SU-DHL-6 (cell line): Measurements from ENCODE around the gene FAM237B.

Experiments
- H2AFZ ChIP-seq: fragments of 200-600 bp; sonication (generic); 2 replicates; pipeline ENCODE4 v1.6.1; 2014; ENCODE audit warnings: low read depth, mild to moderate bottlenecking, moderate library complexity, mixed read lengths, antibody characterized with exemption, low read length; ENCODE audit not compliant: severe bottlenecking
- H3F3A ChIP-seq: fragments of 200-600 bp; shearing (Covaris generic); 2 replicates; pipeline ENCODE4 v1.6.0; 2016; ENCODE audit warnings: antibody characterized with exemption, mild to moderate bottlenecking; ENCODE audit not compliant: insufficient read depth
- H3K27ac ChIP-seq: fragments of 200-600 bp; sonication (generic); 2 replicates; pipeline ENCODE4 v1.5.1; 2016; ENCODE audit warnings: low read depth, mild to moderate bottlenecking, low read length, moderate library complexity, mixed read lengths
- H3K27me3 ChIP-seq: fragments of 200-600 bp; sonication (generic), shearing (Covaris generic); 2 replicates; pipeline ENCODE4 v1.6.0; 2014; ENCODE audit warnings: mild to moderate bottlenecking, low read length
- H3K36me3 ChIP-seq: fragments of 200-600 bp; sonication (generic); 2 replicates; pipeline ENCODE4 v1.6.1; 2014; ENCODE audit warnings: mild to moderate bottlenecking, low read length, mixed read lengths
- H3K4me2 ChIP-seq: fragments of 300-600, 200-600 bp; shearing (Covaris generic), sonication (generic); 2 replicates; pipeline ENCODE4 v1.6.0; 2014; ENCODE audit warnings: low read length, low read depth, mild to moderate bottlenecking; ENCODE audit not compliant: poor library complexity, severe bottlenecking
- H3K4me3 ChIP-seq: fragments of 200-600 bp; sonication (generic); 2 replicates; pipeline ENCODE4 v1.5.1; 2014; ENCODE audit warnings: antibody characterized with exemption, low read length, mild to moderate bottlenecking, mixed read lengths; ENCODE audit not compliant: insufficient read depth, poor library complexity, severe bottlenecking
- H3K79me2 ChIP-seq: fragments of 200-600 bp; sonication (generic); 2 replicates; pipeline ENCODE4 v1.6.1; 2014; ENCODE audit warnings: mild to moderate bottlenecking, low read length, moderate library complexity; ENCODE audit not compliant: insufficient read depth
- H3K9ac ChIP-seq: fragments of 200-600 bp; sonication (generic); 2 replicates; pipeline ENCODE4 v1.7.0; 2014; ENCODE audit warnings: mild to moderate bottlenecking, low read length
- H3K9me2 ChIP-seq: fragments of 200-600 bp; sonication (generic); replicated peaks from 2 replicates; pipeline ENCODE4 v1.6.1; 2014; ENCODE audit warnings: low read length; ENCODE audit not compliant: insufficient read depth
- H3K9me3 ChIP-seq: fragments of 200-600 bp; sonication (generic); 2 replicates; pipeline ENCODE4 v1.6.1; 2014; ENCODE audit warnings: low read length, mixed read lengths; ENCODE audit not compliant: insufficient read depth
- H4K20me1 ChIP-seq: fragments of 200-600 bp; sonication (generic); 2 replicates; pipeline ENCODE4 v1.6.1; 2014; ENCODE audit warnings: low read depth, mild to moderate bottlenecking, antibody characterized with exemption, low read length, moderate library complexity, mixed read lengths
- EZH2phosphoT487 ChIP-seq: fragments of 200-600 bp; sonication (generic), shearing (Covaris generic); conservative IDR thresholded peaks from 2 replicates; pipeline ENCODE4 v1.6.1; 2018; ENCODE audit warnings: mild to moderate bottlenecking, antibody characterized with exemption, low read length, moderate library complexity, mixed read lengths
- TF ChIP-seq, protein P1 (sequence below): fragments of 200-600 bp; sonication (generic); IDR thresholded peaks from one replicate; pipeline ENCODE4 v1.5.1; 2017; ENCODE audit warnings: antibody characterized with exemption, mild to moderate bottlenecking, low read length, moderate library complexity; ENCODE audit not compliant: insufficient read depth, poor library complexity, severe bottlenecking

Gene FAM237B

DNA sequence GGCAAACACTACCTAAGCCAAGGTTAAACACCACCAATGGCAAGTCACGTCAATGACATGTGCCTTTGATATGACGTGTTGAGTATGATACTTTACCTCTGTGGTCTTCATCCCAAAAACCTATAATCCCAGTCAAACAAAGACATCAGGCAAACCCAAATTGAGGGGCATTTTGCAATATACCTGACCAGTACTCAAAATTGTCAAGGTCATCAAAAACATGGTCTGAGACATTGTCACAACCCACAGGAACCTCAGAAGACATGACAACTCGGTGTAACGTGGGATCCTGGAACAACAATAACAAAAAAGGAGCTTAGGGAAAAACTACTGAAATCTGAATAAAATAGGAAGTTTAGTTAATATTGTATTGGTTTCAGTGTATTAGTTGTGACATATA, 7.2 kb downstream of the FAM237B start:
- H3K79me2 ChIP-seq, result no peaks in the 10 kb centered on the region

DNA sequence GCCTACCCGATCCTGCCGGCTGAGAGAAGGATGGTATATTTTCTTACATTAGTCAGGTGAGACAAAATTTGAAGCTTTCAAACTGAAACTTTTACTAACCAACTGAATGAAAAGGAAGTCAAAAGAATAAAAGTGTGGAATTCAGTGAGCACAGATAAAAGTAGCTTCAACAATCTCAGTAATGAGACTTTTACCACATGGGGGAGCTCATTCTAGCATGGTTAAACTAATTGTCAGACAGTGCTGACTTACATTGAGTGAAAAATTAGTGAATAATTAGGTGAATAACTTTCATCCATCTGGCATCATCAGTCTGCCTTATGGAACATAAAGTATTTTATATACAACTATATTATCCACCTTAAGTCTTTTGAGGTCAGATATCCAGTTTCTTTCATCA, 8.4 kb downstream of the FAM237B start:
- Histone ChIP-seq H3K9ac (no peak overlapping the region), H2AFZ (no peak overlapping the region), H3K79me2 (no peaks in the 10 kb centered on the region), H3K4me2 (no peak overlapping the region), H3F3A (no peaks in the 10 kb centered on the region), H4K20me1 (no peaks in the 10 kb centered on the region), H3K36me3 (no peaks in the 10 kb centered on the region), H3K4me3 (no peak overlapping the region), H3K9me3 (no peaks in the 10 kb centered on the region), H3K9me2 (no peaks in the 10 kb centered on the region), H3K27ac (no peak overlapping the region), H3K27me3 (no peaks in the 10 kb centered on the region)
- no peak for TF ChIP-seq EZH2phosphoT487
- TF ChIP-seq, protein P1, sequence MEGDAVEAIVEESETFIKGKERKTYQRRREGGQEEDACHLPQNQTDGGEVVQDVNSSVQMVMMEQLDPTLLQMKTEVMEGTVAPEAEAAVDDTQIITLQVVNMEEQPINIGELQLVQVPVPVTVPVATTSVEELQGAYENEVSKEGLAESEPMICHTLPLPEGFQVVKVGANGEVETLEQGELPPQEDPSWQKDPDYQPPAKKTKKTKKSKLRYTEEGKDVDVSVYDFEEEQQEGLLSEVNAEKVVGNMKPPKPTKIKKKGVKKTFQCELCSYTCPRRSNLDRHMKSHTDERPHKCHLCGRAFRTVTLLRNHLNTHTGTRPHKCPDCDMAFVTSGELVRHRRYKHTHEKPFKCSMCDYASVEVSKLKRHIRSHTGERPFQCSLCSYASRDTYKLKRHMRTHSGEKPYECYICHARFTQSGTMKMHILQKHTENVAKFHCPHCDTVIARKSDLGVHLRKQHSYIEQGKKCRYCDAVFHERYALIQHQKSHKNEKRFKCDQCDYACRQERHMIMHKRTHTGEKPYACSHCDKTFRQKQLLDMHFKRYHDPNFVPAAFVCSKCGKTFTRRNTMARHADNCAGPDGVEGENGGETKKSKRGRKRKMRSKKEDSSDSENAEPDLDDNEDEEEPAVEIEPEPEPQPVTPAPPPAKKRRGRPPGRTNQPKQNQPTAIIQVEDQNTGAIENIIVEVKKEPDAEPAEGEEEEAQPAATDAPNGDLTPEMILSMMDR, result peak; percentile 48

More for the DNA sequence above, 7.2 kb downstream of the FAM237B start:
- Histone ChIP-seq H3K9me2 (no peaks in the 10 kb centered on the region), H3K27ac (no peak overlapping the region), H3K36me3 (no peaks in the 10 kb centered on the region), H2AFZ (no peak overlapping the region), H3K4me3 (no peak overlapping the region), H3K9ac (no peak overlapping the region), H3F3A (no peaks in the 10 kb centered on the region), H3K27me3 (no peaks in the 10 kb centered on the region), H4K20me1 (no peaks in the 10 kb centered on the region), H3K9me3 (no peaks in the 10 kb centered on the region), H3K4me2 (no peak overlapping the region)
- TF ChIP-seq, protein P1, result no peak
- TF ChIP-seq EZH2phosphoT487, result no peak

DNA sequence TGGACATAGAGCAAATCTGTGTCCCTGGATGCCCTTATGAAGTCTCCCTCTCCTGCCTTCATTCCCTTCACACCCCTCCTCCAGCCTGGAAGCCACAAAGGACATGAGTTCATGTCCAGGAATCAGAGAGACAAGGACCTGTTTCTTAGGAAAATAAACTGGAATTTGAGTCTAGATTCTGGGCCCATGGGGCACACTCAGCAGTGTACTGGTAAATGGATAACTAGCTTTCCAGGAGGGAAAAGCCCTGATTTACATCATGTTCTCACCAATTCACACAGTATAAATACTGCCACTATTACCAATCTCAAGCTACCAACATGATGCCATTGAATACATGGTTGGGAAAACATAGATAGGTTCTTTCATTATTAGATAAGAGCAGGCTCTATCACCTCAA, 9.9 kb downstream of the FAM237B start:
- H3K9me2 ChIP-seq, result no peaks in the 10 kb centered on the region
- H3K79me2 ChIP-seq, result no peaks in the 10 kb centered on the region
- no peak overlapping the region for H3K9ac ChIP-seq
- H2AFZ ChIP-seq, result no peak overlapping the region
- H3K27me3 ChIP-seq, result no peaks in the 10 kb centered on the region
- no peaks in the 10 kb centered on the region for H3K9me3 ChIP-seq
- TF ChIP-seq, protein P1, result no peak
- TF ChIP-seq EZH2phosphoT487, result no peak
- H3K4me3 ChIP-seq, result no peak overlapping the region
- no peaks in the 10 kb centered on the region for H4K20me1 ChIP-seq
- no peaks in the 10 kb centered on the region for H3K36me3 ChIP-seq
- H3K4me2 ChIP-seq, result no peak overlapping the region
- H3F3A ChIP-seq, result no peaks in the 10 kb centered on the region
- H3K27ac ChIP-seq, result no peak overlapping the region

DNA sequence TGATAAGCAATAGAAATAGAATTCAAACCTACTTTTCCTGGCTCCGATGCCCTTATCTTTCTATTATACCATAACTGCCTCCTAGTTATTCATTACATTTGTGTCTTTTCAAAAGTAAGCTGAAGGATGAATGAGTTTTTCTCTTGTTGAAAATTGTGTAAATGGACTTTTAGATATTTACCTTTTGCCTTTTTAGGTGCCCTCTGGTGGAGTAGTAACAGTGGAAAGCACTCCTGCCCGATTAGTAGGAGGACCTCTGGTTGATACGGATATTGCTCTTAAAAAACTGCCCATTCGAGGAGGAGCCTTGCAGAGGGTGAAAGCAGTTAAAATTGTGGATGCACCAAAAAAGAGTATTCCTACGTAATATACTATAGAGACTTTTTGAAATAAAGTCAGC, 11.2 kb downstream of the FAM237B start:
- H3K9me3 ChIP-seq, result no peaks in the 10 kb centered on the region
- no peak overlapping the region for H3K4me2 ChIP-seq
- no peaks in the 10 kb centered on the region for H3K36me3 ChIP-seq
- H3K4me3 ChIP-seq, result no peak overlapping the region
- H4K20me1 ChIP-seq, result no peaks in the 10 kb centered on the region
- TF ChIP-seq, protein P1, result no peak
- no peak for TF ChIP-seq EZH2phosphoT487
- H3K9ac ChIP-seq, result no peak overlapping the region
- H3K27ac ChIP-seq, result no peak overlapping the region
- no peaks in the 10 kb centered on the region for H3K9me2 ChIP-seq
- no peaks in the 10 kb centered on the region for H3K79me2 ChIP-seq
- no peak overlapping the region for H2AFZ ChIP-seq
- H3F3A ChIP-seq, result no peaks in the 10 kb centered on the region
- no peaks in the 10 kb centered on the region for H3K27me3 ChIP-seq
